Bladder microvascular endothelial cell (primary cell): Measurements from ENCODE around the gene DNAH3. TPM values are rescaled to one million over a fixed set of nuclear protein-coding genes. Genes with fewer than 3 reads are reported as not detected.

Experiments
- total RNA-seq: library from RNA; depleted of rRNA; stranded (reverse); fragments of >200 nt; gene quantifications from 2 replicates; pipeline ENCODE4 v1.2.3, GENCODE V29; 2014

DNAH3 gene
- not detected in 2 replicates for total RNA-seq

GRCh38 chr16:21150375-21151001 lies at the start of gene DNAH3:
Gene DNAH3, minus strand, starts transcription at chr16:21150846. Its CDS starts 527 bp downstream, at chr16:21150319.

GRCh38 chr16:21158208-21159110 lies 7.8 kb upstream of the DNAH3 start, which contains the start of gene LDAF1:
Gene LDAF1, plus strand, starts transcription at chr16:21158674. Its CDS starts 2,509 bp downstream, at chr16:21161183.

GRCh38 chr16:20900299-20901067 lies 250.2 kb downstream of the DNAH3 start, which contains the start of the genes DCUN1D3 and LYRM1:
Gene DCUN1D3, minus strand, starts transcription at chr16:20900358. Its CDS starts 37,820 bp downstream, at chr16:20862538.
Gene LYRM1, plus strand, starts transcription at chr16:20900771. Its CDS starts 14,785 bp downstream, at chr16:20915556.

Other genes with a start within 250 kb of the DNAH3 start
- 12.6 and 40.0 TPM in 2 replicates for gene LDAF1, start 7.8 kb upstream of the DNAH3 start, total RNA-seq
- gene ZP2, start 60.7 kb upstream of the DNAH3 start, total RNA-seq = not detected in 2 replicates
- not detected in 2 replicates for gene ANKS4B, start 82.9 kb upstream of the DNAH3 start, total RNA-seq
- gene CRYM, start 127.4 kb upstream of the DNAH3 start, total RNA-seq = not detected in 2 replicates